ENCODE measurements around the gene GPR161. TPM values are rescaled to one million over a fixed set of nuclear protein-coding genes. Genes with fewer than 3 reads are reported as not detected.

Gene GPR161
- polyA plus RNA-seq, 2 of the 4 experiments (the other 2 are of a cell fraction), result 7.8 to 9.4 TPM

- TF ChIP-seq REST (IDR thresholded peaks at IDR 0.05), result no peak
These were observed 54.5 kb downstream of the GPR161 start (continued) for GRCh38 chr1:168082008-168082876.

- no peaks in the 10 kb centered on the region for H3K4me1 ChIP-seq
- POLR2A ChIA-PET, result interaction anchor here (0.6 to 1.3 kb wide), 5 partner anchors 10 to 365 kb away, joined by 3 to 8 read pairs (median 6); partner anchors contain the start of genes MPC2 and MPZL1
These were observed 55.2 kb downstream of the GPR161 start for GRCh38 chr1:168081373-168082007.

More at GRCh38 chr1:168081373-168082007, 55.2 kb downstream of the GPR161 start:
- H3K4me3 ChIP-seq, result no peak overlapping the region
- CTCF ChIA-PET, result interaction anchor here (0.5 to 7.4 kb wide), 38 partner anchors 13 to 481 kb away, joined by 3 to 100 read pairs (median 4); partner anchors contain the start of genes DCAF6, MPZL1 and TIPRL
- ATAC-seq (no peak), DNase-seq (ENCODE audit: low read depth in 1 of 2, low spot score in 1 of 2) (no peak), FAIRE-seq (no peak)
- H3K27ac ChIP-seq, result no peak overlapping the region
- TF ChIP-seq FOSL2 (IDR thresholded peaks at IDR 0.05), result no peak
- no peak for TF ChIP-seq FOSL2 (CRISPR knock-in tag; IDR thresholded peaks at IDR 0.05)
- TF ChIP-seq CTCF (IDR thresholded peaks at IDR 0.05), result no peak
- no peak for TF ChIP-seq HES2 (IDR thresholded peaks at IDR 0.05)
- no peak for TF ChIP-seq MYC (IDR thresholded peaks at IDR 0.05; ENCODE audit: borderline replicate concordance, low read length)
- TF ChIP-seq FOSB (CRISPR knock-in tag; IDR thresholded peaks at IDR 0.05), result no peak
- TF ChIP-seq NFE2L2 (conservative IDR thresholded peaks at IDR 0.05; ENCODE audit: low read length), result no peak
- TF ChIP-seq EHMT2 (IDR thresholded peaks at IDR 0.05; ENCODE audit: low read depth), result no peak
- no peak for TF ChIP-seq ATOH8 (CRISPR knock-in tag; IDR thresholded peaks at IDR 0.05; ENCODE audit: low read depth)
- TF ChIP-seq BHLHE40 (IDR thresholded peaks at IDR 0.05; ENCODE audit: low read depth, low read length), result no peak
- no peak for TF ChIP-seq BCL3 (IDR thresholded peaks at IDR 0.05)
- no peak for TF ChIP-seq EP300 (IDR thresholded peaks at IDR 0.05)
- no peak for TF ChIP-seq ZSCAN20 (CRISPR knock-in tag; IDR thresholded peaks at IDR 0.05)
- TF ChIP-seq RCOR1 (IDR thresholded peaks at IDR 0.05; ENCODE audit: low read depth, low read length), result no peak
- TF ChIP-seq RARB (CRISPR knock-in tag; IDR thresholded peaks at IDR 0.05), result no peak
- TF ChIP-seq RFX5 (IDR thresholded peaks at IDR 0.05), result no peak
- no peak for TF ChIP-seq SMC3 (IDR thresholded peaks at IDR 0.05)
- TF ChIP-seq TFCP2L1 (CRISPR knock-in tag; IDR thresholded peaks at IDR 0.05), result no peak
- no peak for TF ChIP-seq NPAS2 (CRISPR knock-in tag; IDR thresholded peaks at IDR 0.05; ENCODE audit: borderline replicate concordance)
- TF ChIP-seq HDAC2 (IDR thresholded peaks at IDR 0.05), result no peak
- TF ChIP-seq CBX8 (IDR thresholded peaks at IDR 0.05), result no peak
- WGBS (ENCODE audit: missing lambda C conversion rate), result 83% methylated on average over 4 of the region's 4 CpGs
- no peak overlapping the region for H3K4me2 ChIP-seq
- H3K9me3 ChIP-seq, result no peaks in the 10 kb centered on the region

Data from A549 (cell line).